Stimulated activated naive CD8-positive, alpha-beta T cell treated with anti-CD3 and anti-CD28 coated beads, Interleukin-15, Interleukin-2, amounts not matched to agents 100 ng/mL and 50 ng/mL, for 24 hours (primary cell): ENCODE data around the gene SAXO1.

Experiments used
- H3K27ac Mint-ChIP-seq: one replicate; pipeline ENCODE4 v1.8.0; 2021; ENCODE audit warnings: mild to moderate bottlenecking, mixed read lengths
- H3K27me3 Mint-ChIP-seq: one replicate; pipeline ENCODE4 v1.8.0; 2021; ENCODE audit warnings: mixed read lengths
- H3K36me3 Mint-ChIP-seq: one replicate; pipeline ENCODE4 v1.8.0; 2021; ENCODE audit warnings: low read depth, mixed read lengths
- H3K4me1 Mint-ChIP-seq: one replicate; pipeline ENCODE4 v1.8.0; 2021; ENCODE audit warnings: low read depth, mixed read lengths
- H3K4me3 Mint-ChIP-seq: one replicate; pipeline ENCODE4 v1.8.0; 2021; ENCODE audit warnings: mild to moderate bottlenecking, mixed read lengths
- H3K9me3 Mint-ChIP-seq: one replicate; pipeline ENCODE4 v1.8.0; 2021; ENCODE audit warnings: mixed read lengths

Gene SAXO1

DNA sequence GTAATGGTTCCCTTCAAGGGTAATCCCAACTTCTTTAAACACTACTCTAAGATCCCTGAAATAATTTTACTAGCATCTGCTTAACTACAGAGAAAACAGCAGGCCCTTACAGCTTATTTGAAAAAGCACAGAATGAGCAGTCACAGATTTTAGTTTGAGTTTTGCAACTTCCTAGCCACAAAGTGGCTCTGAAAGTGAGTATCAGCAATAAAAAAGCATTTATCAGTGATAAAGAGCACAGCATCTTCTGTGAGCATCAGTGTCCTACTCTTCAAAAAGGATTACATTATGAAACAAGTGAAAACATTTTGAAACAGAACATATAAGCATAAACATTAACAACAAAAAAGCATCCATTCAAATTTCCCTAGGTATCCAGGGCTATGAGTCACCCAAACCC lies 45.0 kb downstream of the SAXO1 start:
- H3K36me3 Mint-ChIP-seq: no peaks in the 10 kb centered on the region
- H3K27me3 Mint-ChIP-seq: no peaks in the 10 kb centered on the region
- no peak overlapping the region for H3K4me3 Mint-ChIP-seq
- no peaks in the 10 kb centered on the region for H3K9me3 Mint-ChIP-seq
- H3K27ac Mint-ChIP-seq: no peak overlapping the region
- no peaks in the 10 kb centered on the region for H3K4me1 Mint-ChIP-seq

DNA sequence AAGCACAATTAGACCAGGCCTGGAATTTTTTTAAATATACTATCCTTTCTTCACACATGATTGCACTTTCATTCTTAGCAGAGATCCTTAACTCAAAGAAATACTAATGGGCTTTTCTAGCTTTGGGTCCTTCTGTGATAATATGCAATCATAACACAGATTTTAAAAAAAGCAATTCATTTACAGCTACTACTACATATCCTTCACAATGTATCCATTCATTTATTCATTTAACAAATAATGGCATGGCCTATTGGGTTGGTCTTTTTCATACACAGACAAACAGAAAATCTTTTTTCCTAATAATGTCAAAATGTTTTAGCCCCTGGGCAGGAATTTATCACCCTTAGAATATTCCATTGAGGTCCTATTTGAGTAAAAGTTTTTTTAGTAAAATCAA lies 47.0 kb downstream of the SAXO1 start:
- Mint-ChIP-seq H3K4me3 (no peak overlapping the region), H3K27me3 (no peaks in the 10 kb centered on the region), H3K36me3 (no peaks in the 10 kb centered on the region), H3K9me3 (peaks cover 3% of the 10 kb centered on the region), H3K27ac (no peak overlapping the region), H3K4me1 (no peaks in the 10 kb centered on the region)

DNA sequence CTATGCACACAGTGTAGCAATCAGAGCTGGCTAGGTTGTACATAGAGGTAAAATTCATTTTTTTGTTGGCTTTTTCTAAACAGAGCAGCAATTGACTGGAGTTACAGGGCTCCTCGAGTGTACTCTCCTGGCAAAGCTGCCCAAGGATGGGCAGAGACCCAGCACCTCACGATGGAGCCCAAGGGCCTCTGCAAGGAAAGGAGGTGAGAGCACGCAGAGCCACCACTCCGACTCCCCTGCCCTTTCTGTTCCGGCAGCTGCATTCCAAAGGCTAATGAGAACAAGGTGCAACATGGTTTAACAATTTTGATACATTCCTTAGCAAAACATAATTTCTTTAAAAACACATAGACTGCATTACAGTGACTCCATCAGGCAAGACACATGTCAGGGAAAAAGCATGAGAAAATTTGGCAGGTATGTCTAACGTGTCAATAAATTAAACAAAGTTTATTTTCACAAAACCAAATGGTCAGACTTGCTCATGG lies 47.5 kb downstream of the SAXO1 start:
- Mint-ChIP-seq H3K27me3 (no peaks in the 10 kb centered on the region), H3K4me3 (no peak overlapping the region), H3K4me1 (no peaks in the 10 kb centered on the region), H3K36me3 (no peaks in the 10 kb centered on the region), H3K27ac (no peak overlapping the region), H3K9me3 (peaks cover 3% of the 10 kb centered on the region)

DNA sequence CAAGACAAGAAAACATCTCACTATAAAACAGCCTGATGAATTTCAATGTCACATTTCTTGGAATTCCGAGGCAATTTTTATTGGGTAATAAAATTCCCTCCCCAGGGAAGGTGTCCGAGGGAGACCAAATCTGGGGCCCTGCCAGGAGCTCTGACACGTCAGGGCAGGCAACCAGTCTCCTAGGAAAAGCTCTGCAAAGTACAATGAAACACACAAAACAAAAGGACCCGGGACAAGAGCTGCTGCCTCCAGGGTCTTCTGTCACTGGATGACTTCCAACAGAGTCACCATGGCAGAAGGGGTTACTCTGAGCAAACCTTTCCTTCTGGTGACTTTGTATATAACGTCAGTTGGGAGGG lies 50.8 kb downstream of the SAXO1 start:
- peaks cover 3% of the 10 kb centered on the region for H3K9me3 Mint-ChIP-seq
- H3K27ac Mint-ChIP-seq: no peak overlapping the region
- no peak overlapping the region for H3K4me3 Mint-ChIP-seq
- H3K4me1 Mint-ChIP-seq: no peaks in the 10 kb centered on the region
- H3K36me3 Mint-ChIP-seq: no peaks in the 10 kb centered on the region
- no peaks in the 10 kb centered on the region for H3K27me3 Mint-ChIP-seq

DNA sequence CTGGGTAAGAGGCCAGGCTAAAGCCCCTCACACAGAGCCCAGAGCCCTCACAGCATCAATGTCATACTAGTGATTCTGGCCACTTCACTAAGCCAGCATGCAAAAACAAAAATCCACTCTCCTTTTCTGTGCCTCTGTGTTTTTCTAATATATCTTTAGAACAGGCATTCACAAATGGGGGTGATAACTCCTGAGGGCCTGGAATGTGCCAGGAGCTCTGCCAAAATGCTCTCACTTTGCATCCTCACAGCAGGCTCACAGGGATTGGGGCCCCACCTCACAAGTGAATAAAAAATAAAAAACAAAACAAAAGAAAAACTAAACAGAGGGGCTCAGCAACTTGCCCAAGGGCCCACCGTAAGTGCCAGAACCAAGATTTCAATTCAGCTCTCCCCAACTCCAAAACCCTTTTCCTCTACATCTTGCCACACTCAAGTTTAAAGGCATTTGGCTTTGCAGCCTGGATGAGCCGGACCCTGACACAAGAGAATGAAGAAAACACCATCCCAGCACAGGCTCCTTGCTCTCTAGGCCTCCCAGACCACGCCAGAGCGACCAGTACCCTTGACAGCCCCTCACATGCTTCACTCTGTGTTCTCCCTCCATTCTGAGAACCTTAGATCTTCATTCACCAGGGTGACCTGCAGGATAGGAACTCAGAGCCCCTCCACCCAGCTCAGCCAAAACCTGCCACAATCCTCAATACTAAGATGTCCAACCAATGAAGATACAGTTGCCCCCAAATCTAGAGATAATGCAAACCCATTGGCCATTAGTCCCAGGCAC lies 51.3 kb downstream of the SAXO1 start:
- H3K27ac Mint-ChIP-seq: no peak overlapping the region
- no peaks in the 10 kb centered on the region for H3K27me3 Mint-ChIP-seq
- H3K9me3 Mint-ChIP-seq: peaks cover 3% of the 10 kb centered on the region
- H3K4me3 Mint-ChIP-seq: no peak overlapping the region
- no peaks in the 10 kb centered on the region for H3K36me3 Mint-ChIP-seq
- peaks cover 5% of the 10 kb centered on the region for H3K4me1 Mint-ChIP-seq

DNA sequence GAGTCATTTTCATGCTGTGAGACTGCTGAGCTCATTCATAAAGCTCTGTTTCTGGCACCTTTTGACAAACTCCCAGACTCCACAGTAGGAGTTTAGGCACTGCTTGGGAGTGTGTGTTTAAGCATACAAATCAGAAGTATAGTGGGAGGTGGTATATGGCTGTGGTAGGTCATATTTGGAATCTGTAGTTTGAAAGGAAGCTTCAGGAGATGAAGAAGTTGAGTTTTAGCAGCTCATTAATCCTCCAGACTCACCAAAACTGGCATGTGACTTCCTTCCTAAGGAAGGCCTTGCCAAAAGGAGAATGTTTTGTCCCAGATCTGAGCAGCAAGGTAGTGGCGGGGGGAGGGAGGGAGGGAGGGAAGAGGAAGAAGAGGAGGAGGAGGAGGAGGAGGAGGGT lies 52.8 kb downstream of the SAXO1 start:
- Mint-ChIP-seq H3K27ac (no peak overlapping the region), H3K27me3 (no peaks in the 10 kb centered on the region), H3K36me3 (no peaks in the 10 kb centered on the region), H3K4me3 (no peak overlapping the region), H3K4me1 (peaks cover 7% of the 10 kb centered on the region), H3K9me3 (peaks cover 3% of the 10 kb centered on the region)

DNA sequence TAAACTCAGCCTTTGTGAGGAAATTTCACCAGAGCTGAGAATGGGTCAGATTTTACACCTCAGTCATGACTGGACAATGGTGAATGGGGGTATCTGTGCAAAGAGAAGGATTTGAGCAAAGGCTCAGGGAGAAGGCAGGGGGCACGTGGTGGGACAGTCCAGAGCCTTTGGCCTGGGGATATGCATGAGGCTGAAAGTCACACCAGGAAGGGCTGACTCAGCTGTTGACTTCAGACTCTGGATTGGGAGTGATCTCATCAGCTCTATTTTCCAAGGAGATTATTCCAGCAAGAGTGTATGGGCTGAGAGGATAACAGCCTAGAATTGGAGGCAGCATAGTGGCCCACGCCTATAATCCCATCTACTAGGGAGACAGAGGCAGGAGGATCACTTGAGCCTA lies 53.6 kb downstream of the SAXO1 start:
- Mint-ChIP-seq H3K36me3 (no peaks in the 10 kb centered on the region), H3K4me3 (no peak overlapping the region), H3K27me3 (no peaks in the 10 kb centered on the region), H3K9me3 (peaks cover 3% of the 10 kb centered on the region), H3K27ac (no peak overlapping the region), H3K4me1 (peaks cover 7% of the 10 kb centered on the region)

DNA sequence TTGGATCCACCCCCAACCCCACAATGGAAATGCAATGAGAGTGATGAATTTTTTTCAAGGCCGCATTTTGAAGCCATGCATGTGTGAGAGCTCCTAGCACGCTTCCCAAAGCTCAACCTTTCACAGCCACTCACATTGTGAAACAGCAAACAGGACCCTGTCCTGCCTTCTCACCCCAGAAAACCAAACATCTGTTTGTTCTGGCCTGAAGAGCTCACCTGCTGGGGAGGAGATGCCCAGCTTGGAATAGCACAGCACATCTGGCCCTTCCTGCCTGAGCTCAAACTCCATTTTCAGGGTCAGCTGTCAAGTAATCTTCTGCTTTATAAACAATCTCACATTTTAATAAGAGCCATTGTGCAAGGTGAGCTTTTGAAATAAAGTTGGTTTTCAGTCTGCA lies 54.8 kb downstream of the SAXO1 start:
- H3K36me3 Mint-ChIP-seq: no peaks in the 10 kb centered on the region
- H3K4me1 Mint-ChIP-seq: peaks cover 7% of the 10 kb centered on the region
- H3K9me3 Mint-ChIP-seq: peaks cover 3% of the 10 kb centered on the region
- no peaks in the 10 kb centered on the region for H3K27me3 Mint-ChIP-seq
- no peak overlapping the region for H3K27ac Mint-ChIP-seq
- H3K4me3 Mint-ChIP-seq: no peak overlapping the region

DNA sequence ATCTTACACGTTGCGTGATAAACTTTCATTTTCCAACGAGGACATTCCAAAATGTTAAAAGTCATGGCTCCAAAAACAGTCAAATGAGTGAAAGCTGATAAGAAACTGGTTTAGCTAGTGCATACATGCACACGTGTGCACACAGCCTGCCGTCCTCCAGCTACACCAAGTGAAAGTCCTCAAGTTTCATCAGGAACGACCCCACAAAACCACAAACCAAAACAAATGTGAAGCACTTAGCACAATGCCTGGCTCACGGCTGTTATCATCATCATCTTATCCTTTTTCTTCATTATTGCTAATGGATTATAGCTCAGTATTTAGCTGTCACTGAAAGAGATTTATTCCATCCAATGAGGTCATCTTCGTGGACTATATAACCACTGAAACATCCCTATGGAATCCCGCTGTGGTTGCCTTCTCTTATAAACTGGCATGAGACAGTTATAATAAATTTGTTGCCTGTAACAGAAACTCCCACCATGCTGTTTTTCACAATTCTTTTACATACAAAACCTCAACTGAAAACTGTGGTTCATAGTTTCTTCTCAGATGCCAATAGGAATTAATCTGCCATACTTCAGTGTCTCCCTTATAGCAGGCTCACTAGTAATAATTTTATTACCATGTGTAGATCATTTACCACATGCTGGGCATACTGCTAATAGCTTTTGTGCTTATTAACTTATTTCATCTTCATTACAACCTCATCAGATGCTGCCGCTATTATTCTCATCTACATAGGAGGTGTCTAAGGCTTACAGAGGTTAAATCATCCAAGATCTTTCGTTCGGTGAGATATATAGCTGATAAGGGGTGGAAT lies 56.1 kb downstream of the SAXO1 start:
- Mint-ChIP-seq H3K36me3 (no peaks in the 10 kb centered on the region), H3K4me1 (peaks cover 7% of the 10 kb centered on the region), H3K27me3 (no peaks in the 10 kb centered on the region), H3K4me3 (no peak overlapping the region), H3K27ac (no peak overlapping the region), H3K9me3 (no peaks in the 10 kb centered on the region)

DNA sequence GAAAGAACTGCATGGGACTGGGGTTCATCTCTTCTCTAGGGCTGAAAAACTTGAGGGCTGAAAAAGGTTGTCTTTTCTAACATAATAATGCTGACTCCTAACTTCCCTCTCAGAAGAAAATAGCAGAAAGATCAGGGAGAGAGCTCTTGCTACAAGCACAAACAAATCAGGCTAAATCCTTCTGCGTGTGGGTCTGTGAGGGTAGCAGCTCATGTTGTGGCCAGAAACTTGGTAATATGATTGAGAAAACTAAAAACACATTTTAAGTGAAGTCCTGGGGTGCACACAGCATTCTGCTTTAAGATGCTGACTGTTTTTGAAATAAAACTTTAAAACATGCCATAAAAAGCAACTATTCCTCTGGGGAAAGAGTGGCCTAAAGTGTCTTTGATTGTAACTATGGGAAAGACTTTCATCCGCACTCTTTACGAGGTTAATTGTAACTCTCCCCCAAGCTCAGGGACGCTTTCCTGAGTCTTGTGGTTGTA lies 56.7 kb downstream of the SAXO1 start:
- Mint-ChIP-seq H3K27ac (no peak overlapping the region), H3K4me3 (no peak overlapping the region), H3K27me3 (no peaks in the 10 kb centered on the region), H3K4me1 (peaks cover 7% of the 10 kb centered on the region), H3K36me3 (no peaks in the 10 kb centered on the region), H3K9me3 (no peaks in the 10 kb centered on the region)

DNA sequence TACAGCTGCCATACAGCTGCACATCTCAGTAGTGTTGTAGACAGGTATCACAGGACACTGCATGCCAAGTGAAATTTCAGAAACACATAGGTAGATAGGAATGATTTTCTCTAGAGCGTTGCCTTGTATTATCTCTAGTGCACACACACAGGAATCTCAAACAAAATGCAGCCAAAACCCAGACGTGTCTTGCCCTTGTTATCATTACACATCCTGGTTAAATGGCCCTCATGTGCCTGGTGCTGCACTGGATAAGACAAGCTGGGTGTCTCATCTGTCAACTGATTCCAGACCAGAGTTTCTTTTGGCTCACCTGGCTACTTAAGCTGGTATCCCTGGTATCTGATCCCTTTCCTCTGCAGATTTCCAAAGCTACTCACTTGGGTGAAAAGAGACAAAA lies 59.7 kb downstream of the SAXO1 start:
- Mint-ChIP-seq H3K9me3 (no peaks in the 10 kb centered on the region), H3K27me3 (peaks cover 4% of the 10 kb centered on the region), H3K4me3 (no peak overlapping the region), H3K27ac (no peak overlapping the region), H3K4me1 (peaks cover 7% of the 10 kb centered on the region), H3K36me3 (no peaks in the 10 kb centered on the region)

DNA sequence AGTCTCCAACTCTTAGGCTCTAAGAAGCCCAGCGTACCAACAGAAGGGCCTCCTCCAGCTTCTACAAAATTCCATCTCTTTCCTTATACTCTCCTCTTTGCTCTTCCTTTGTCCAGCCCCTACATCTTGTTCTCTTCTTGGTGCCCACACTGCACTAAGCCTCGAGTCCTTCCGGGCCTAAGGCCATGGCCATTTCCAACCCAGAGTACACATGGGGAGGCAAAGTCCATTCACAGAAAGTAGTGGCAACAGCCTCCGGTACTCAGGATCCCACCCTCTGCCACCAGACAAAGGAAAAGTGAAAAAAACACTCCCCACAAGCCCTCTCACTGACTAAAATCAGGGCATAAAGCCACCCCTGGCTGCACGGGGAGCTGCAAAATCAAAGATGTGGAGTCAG lies 60.3 kb downstream of the SAXO1 start:
- peaks cover 7% of the 10 kb centered on the region for H3K4me1 Mint-ChIP-seq

DNA sequence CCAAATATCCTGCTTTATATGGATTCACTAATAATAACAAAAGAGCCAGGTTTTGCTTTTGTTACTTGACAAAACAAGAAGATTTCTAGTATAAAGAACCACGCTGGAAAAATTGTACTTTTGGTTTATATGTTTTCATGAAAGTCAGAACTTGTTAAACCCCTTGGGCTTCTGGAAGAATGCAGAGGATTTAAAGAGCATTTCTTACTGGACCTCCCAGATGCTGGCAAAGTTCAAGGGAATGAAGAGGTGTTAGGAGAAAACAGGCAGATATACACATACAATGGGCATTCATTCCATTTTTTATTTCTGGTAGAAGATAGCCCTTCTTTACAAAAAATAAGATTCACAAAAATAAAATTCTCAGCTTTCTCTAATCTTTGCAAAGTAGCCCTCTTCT lies 61.1 kb downstream of the SAXO1 start:
- H3K4me3 Mint-ChIP-seq: no peak overlapping the region
- H3K4me1 Mint-ChIP-seq: peaks cover 4% of the 10 kb centered on the region
- H3K27ac Mint-ChIP-seq: no peak overlapping the region
- H3K36me3 Mint-ChIP-seq: no peaks in the 10 kb centered on the region
- peaks cover 3% of the 10 kb centered on the region for H3K9me3 Mint-ChIP-seq
- peaks cover 4% of the 10 kb centered on the region for H3K27me3 Mint-ChIP-seq

More for the DNA sequence above, 60.3 kb downstream of the SAXO1 start:
- peaks cover 3% of the 10 kb centered on the region for H3K9me3 Mint-ChIP-seq
- peaks cover 4% of the 10 kb centered on the region for H3K27me3 Mint-ChIP-seq
- no peak overlapping the region for H3K27ac Mint-ChIP-seq
- no peak overlapping the region for H3K4me3 Mint-ChIP-seq
- no peaks in the 10 kb centered on the region for H3K36me3 Mint-ChIP-seq

DNA sequence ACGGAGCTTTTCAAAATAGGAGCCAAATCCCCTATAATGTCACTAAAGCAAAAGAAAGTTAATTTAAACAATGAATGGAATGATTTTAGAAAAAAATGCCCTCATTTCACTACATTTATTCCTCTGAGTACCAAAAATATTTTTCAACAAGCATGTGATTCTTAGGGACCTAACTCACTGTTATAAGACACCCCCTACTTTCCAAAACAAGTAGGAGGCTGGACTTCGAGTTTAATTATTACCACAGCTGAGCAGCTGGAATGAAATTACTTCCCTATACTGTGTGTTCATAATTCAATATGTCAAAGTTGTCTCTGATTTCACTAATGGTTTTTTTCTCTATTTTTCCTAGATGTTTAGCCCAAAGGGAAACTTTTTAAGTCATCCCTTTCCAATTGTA lies 61.6 kb downstream of the SAXO1 start:
- Mint-ChIP-seq H3K4me1 (no peaks in the 10 kb centered on the region), H3K4me3 (no peak overlapping the region), H3K27ac (no peak overlapping the region), H3K36me3 (no peaks in the 10 kb centered on the region), H3K9me3 (peaks cover 5% of the 10 kb centered on the region), H3K27me3 (peaks cover 4% of the 10 kb centered on the region)

DNA sequence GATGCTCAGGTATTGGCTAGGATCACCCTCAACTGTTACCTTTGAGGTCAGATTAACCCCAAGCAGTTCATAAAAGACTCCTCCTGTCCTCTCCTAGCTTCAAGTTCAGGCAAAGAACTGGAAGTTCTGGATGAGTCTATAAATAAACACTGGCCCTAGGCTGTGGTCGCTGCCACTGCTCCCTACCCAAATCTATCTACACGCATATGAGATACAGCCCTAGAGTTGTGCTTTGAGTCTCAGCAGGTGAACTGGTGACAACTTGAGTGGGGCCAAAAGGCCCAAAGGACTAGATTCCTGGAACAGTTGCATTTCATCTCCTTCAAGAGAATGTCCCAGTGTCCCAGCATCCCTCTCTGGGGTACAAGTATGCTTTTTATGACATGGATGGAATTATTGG lies 62.6 kb downstream of the SAXO1 start:
- Mint-ChIP-seq H3K36me3 (no peaks in the 10 kb centered on the region), H3K4me1 (no peaks in the 10 kb centered on the region), H3K9me3 (peaks cover 15% of the 10 kb centered on the region), H3K27ac (no peak overlapping the region), H3K4me3 (no peak overlapping the region), H3K27me3 (peaks cover 4% of the 10 kb centered on the region)
